ENCODE measurements around the gene SMCP. TPM values are rescaled to one million over a fixed set of nuclear protein-coding genes. Genes with fewer than 3 reads are reported as not detected.

SMCP gene
- total RNA-seq, 1 experiment from 2014 or later = not detected

- no peak overlapping the region for H3K9ac ChIP-seq (ENCODE audit: low read length)
- no peak for ATAC-seq
- H3K9me3 ChIP-seq (ENCODE audit: control insufficient read depth in 1 of 2, insufficient read depth in 1 of 2, low read depth in 1 of 2, low read length in 2 of 2) = no peaks in the 10 kb centered on the region
- no peak overlapping the region for H2AFZ ChIP-seq (ENCODE audit: low read depth, low read length, poor library complexity, severe bottlenecking)
- no peak overlapping the region for H3K4me3 ChIP-seq (replicated peaks in 1 of 2; ENCODE audit: low read depth in 1 of 2, low read length in 2 of 2)
- intact Hi-C loops (cut with micrococcal nuclease) = no loop called here
- TF ChIP-seq EZH2phosphoT487 (IDR thresholded peaks at IDR 0.05; ENCODE audit: borderline replicate concordance) (no peak), REST (IDR thresholded peaks at IDR 0.05; ENCODE audit: low read depth) (no peak)
- ChIA-PET CTCF (no interaction called here), RAD21 (ENCODE audit: low non-redundant PET in 1 of 2, low total read pairs in 2 of 2, uncharacterized antibody in 2 of 2, unreplicated experiment in 2 of 2) (no interaction called here), POLR2A (no interaction called here)
- peaks cover 20% of the 10 kb centered on the region for H3K27me3 ChIP-seq (ENCODE audit: insufficient read depth, low read length)
- no peak overlapping the region for H3K4me2 ChIP-seq (ENCODE audit: low read length)
- no peaks in the 10 kb centered on the region for H3K9me2 ChIP-seq (ENCODE audit: insufficient read depth)
- H3K36me3 ChIP-seq (ENCODE audit: control insufficient read depth in 1 of 2, insufficient read depth in 2 of 2, low read length in 2 of 2) = no peaks in the 10 kb centered on the region
- H3K27ac ChIP-seq (ENCODE audit: low read depth, low read length) = no peak overlapping the region
- no TSS peak for BruUV-seq (replicated peaks)
- DNase-seq (ENCODE audit: low read depth, low spot score) = no peak
- H4K20me1 ChIP-seq (ENCODE audit: insufficient read depth) = no peaks in the 10 kb centered on the region
- no peaks in the 10 kb centered on the region for H3K4me1 ChIP-seq (ENCODE audit: control insufficient read depth in 1 of 2, insufficient read depth in 2 of 2, low read length in 2 of 2)
- H3K79me2 ChIP-seq (ENCODE audit: insufficient read depth, low read length) = no peaks in the 10 kb centered on the region
Measured at GRCh38 chr1:152933196-152933595, 55.1 kb downstream of the SMCP start.

Other genes starting within 250 kb of the SMCP start
- gene LCE2D, start 214.9 kb upstream of the SMCP start, total RNA-seq (2021; ENCODE audit: unreplicated experiment) = not detected
- gene LCE2C, start 203.0 kb upstream of the SMCP start, total RNA-seq (2021; ENCODE audit: unreplicated experiment) = not detected
- not detected for gene LCE2B, start 192.2 kb upstream of the SMCP start, total RNA-seq (2021; ENCODE audit: unreplicated experiment)
- not detected for gene LCE2A, start 180.0 kb upstream of the SMCP start, total RNA-seq (2021; ENCODE audit: unreplicated experiment)
- gene LCE4A, start 170.2 kb upstream of the SMCP start, total RNA-seq (2021; ENCODE audit: unreplicated experiment) = not detected
- gene KPRP, start 120.3 kb upstream of the SMCP start, total RNA-seq (2021; ENCODE audit: unreplicated experiment) = not detected
- not detected for gene LCE1F, start 103.2 kb upstream of the SMCP start, total RNA-seq (2021; ENCODE audit: unreplicated experiment)
- not detected for gene LCE1E, start 92.1 kb upstream of the SMCP start, total RNA-seq (2021; ENCODE audit: unreplicated experiment)
- gene LCE1D, start 81.6 kb upstream of the SMCP start, total RNA-seq (2021; ENCODE audit: unreplicated experiment) = not detected
- not detected for gene LCE1C, start 71.7 kb upstream of the SMCP start, total RNA-seq (2021; ENCODE audit: unreplicated experiment)
- gene LCE1B, start 66.4 kb upstream of the SMCP start, total RNA-seq (2021; ENCODE audit: unreplicated experiment) = not detected
- not detected for gene LCE1A, start 50.8 kb upstream of the SMCP start, total RNA-seq (2021; ENCODE audit: unreplicated experiment)
- not detected for gene LCE6A, start 35.5 kb upstream of the SMCP start, total RNA-seq (2021; ENCODE audit: unreplicated experiment)
- not detected for gene LCE7A, start 18.3 kb upstream of the SMCP start, total RNA-seq (2021; ENCODE audit: unreplicated experiment)
- not detected for gene IVL, start 30.2 kb downstream of the SMCP start, total RNA-seq (2021; ENCODE audit: unreplicated experiment)
- not detected for gene SPRR5, start 68.9 kb downstream of the SMCP start, total RNA-seq (2021; ENCODE audit: unreplicated experiment)
- not detected for gene SPRR4, start 92.3 kb downstream of the SMCP start, total RNA-seq (2021; ENCODE audit: unreplicated experiment)
- gene SPRR1A, start 105.8 kb downstream of the SMCP start, total RNA-seq (2021; ENCODE audit: unreplicated experiment) = not detected
- gene SPRR3, start 123.4 kb downstream of the SMCP start, total RNA-seq (2021; ENCODE audit: unreplicated experiment) = not detected
- 0.66 TPM for gene SPRR1B, start 152.9 kb downstream of the SMCP start, total RNA-seq (2021; ENCODE audit: unreplicated experiment)
- gene SPRR2D, start 162.8 kb downstream of the SMCP start, total RNA-seq (2021; ENCODE audit: unreplicated experiment) = 6.9 TPM
- gene SPRR2A, start 179.2 kb downstream of the SMCP start, total RNA-seq (2021; ENCODE audit: unreplicated experiment) = not detected
- not detected for gene SPRR2B, start 193.3 kb downstream of the SMCP start, total RNA-seq (2021; ENCODE audit: unreplicated experiment)
- not detected for gene SPRR2E, start 216.2 kb downstream of the SMCP start, total RNA-seq (2021; ENCODE audit: unreplicated experiment)
- gene SPRR2F, start 235.2 kb downstream of the SMCP start, total RNA-seq (2021; ENCODE audit: unreplicated experiment) = not detected

Measured in HCT116 (cell line).